ENCODE data around the gene RNF17. TPM values are rescaled to one million over a fixed set of nuclear protein-coding genes. Genes with fewer than 3 reads are reported as not detected.

The RNF17 gene
- total RNA-seq, 2 experiments from 2014 or later = not detected

Other genes starting within 250 kb of the RNF17 start
- gene ATP12A, start 83.8 kb upstream of the RNF17 start, total RNA-seq = 1 to 10 TPM; 1.6 to 4.7 TPM

Measured in activated CD8-positive, alpha-beta memory T cell treated with anti-CD3 and anti-CD28 coated beads, Interleukin-2, amount 10 ng/mL, durations not matched to agents 7 days and 5 days (primary cell).